ENCODE data around the gene NOX3. TPM values are rescaled to one million over a fixed set of nuclear protein-coding genes. Genes with fewer than 3 reads are reported as not detected.

The NOX3 gene
- total and polyA plus RNA-seq, 9 of the 15 experiments (the other 6 are each of a cell fraction or from before 2014, with no cell fraction given), result not detected

GRCh38 chr6:155384321-155384952, 71.2 kb downstream of the NOX3 start (continued):
- TF ChIP-seq CHD1 (IDR thresholded peaks at IDR 0.05; ENCODE audit: low read length) (no peak), KDM5B (IDR thresholded peaks at IDR 0.05; ENCODE audit: insufficient replicate concordance, low read depth, low read length) (no peak), DMBX1 (CRISPR knock-in tag; IDR thresholded peaks at IDR 0.05; ENCODE audit: borderline replicate concordance) (no peak), ZNF655 (CRISPR knock-in tag; IDR thresholded peaks at IDR 0.05) (no peak), ZNF445 (CRISPR knock-in tag; IDR thresholded peaks at IDR 0.05; ENCODE audit: low read depth) (no peak)

- ChIA-PET POLR2A (no interaction called here), CTCF (ENCODE audit: low intra/inter-chr PET ratio) (interaction anchor here (0.6 kb wide), 1 partner anchor 518 kb away, joined by 4 read pairs; no protein-coding TSS in a partner anchor)
- H3K9ac ChIP-seq (ENCODE audit: insufficient read depth in 1 of 2, low read depth in 2 of 2, low read length in 2 of 2), result no peak overlapping the region
- no peak overlapping the region for H3K4me3 ChIP-seq
- H3K27me3 ChIP-seq (ENCODE audit: control insufficient read depth in 2 of 2, insufficient read depth in 2 of 2, low read length in 2 of 2), result no peaks in the 10 kb centered on the region
- BruUV-seq (replicated peaks), result no TSS peak
- no peak overlapping the region for H2AFZ ChIP-seq (ENCODE audit: low read depth, low read length)
- FAIRE-seq (no peak), ATAC-seq (no peak), DNase-seq (ENCODE audit: extremely low read depth in 1 of 4, low spot score in 3 of 4) (no peak)
- H4K20me1 ChIP-seq (replicated peaks; ENCODE audit: control insufficient read depth, insufficient read depth, low read length), result no peaks in the 10 kb centered on the region
- no peaks in the 10 kb centered on the region for H3K9me3 ChIP-seq (replicated peaks; ENCODE audit: control insufficient read depth, insufficient read depth, low read depth, low read length)
- 0% methylated on average over 5 of the region's 5 CpGs for WGBS (ENCODE audit: insufficient coverage, low coverage, missing lambda C conversion rate)
- in situ Hi-C loops (cut with MboI) (no loop called here), intact Hi-C loops (cut with micrococcal nuclease) (no loop called here)
- H3K4me1 ChIP-seq (replicated peaks in 1 of 2; ENCODE audit: control insufficient read depth in 2 of 2, insufficient read depth in 2 of 2, low read length in 2 of 2), result no peaks in the 10 kb centered on the region
- no peaks in the 10 kb centered on the region for H3K79me2 ChIP-seq (ENCODE audit: control insufficient read depth, insufficient read depth, low read length)
- H3K27ac ChIP-seq (ENCODE audit: extremely low read depth, low read depth, low read length), result no peak overlapping the region
- no peak overlapping the region for H3K4me2 ChIP-seq (ENCODE audit: insufficient read depth, low read length)
- H3K9me1 ChIP-seq (ENCODE audit: control insufficient read depth, insufficient read depth, low read length), result no peaks in the 10 kb centered on the region
- H3K36me3 ChIP-seq (ENCODE audit: control insufficient read depth, insufficient read depth, low read length), result no peaks in the 10 kb centered on the region
- TF ChIP-seq ZC3H11A (IDR thresholded peaks at IDR 0.05; ENCODE audit: low read depth, low read length) (no peak), MBD2 (IDR thresholded peaks at IDR 0.05; ENCODE audit: borderline replicate concordance, low read depth) (no peak), ZNF212 (CRISPR knock-in tag; IDR thresholded peaks at IDR 0.05) (no peak), SRSF9 (IDR thresholded peaks at IDR 0.05; ENCODE audit: borderline replicate concordance, low read depth, low read length) (no peak), EP400 (IDR thresholded peaks at IDR 0.05) (no peak), ESRRA (IDR thresholded peaks at IDR 0.05; ENCODE audit: borderline replicate concordance, low read depth) (no peak), PTTG1 (tag; IDR thresholded peaks at IDR 0.05; ENCODE audit: low read depth) (no peak), POLR2AphosphoS2 (IDR thresholded peaks at IDR 0.05; ENCODE audit: low read length) (no peak), ATF7 (IDR thresholded peaks at IDR 0.05) (no peak), ZBTB5 (IDR thresholded peaks at IDR 0.05) (no peak), POLR2AphosphoS5 (IDR thresholded peaks at IDR 0.05; ENCODE audit: control insufficient read depth, insufficient read depth, low read depth, low read length) (no peak), THRB (CRISPR knock-in tag; conservative IDR thresholded peaks at IDR 0.05) (no peak), NELFE (IDR thresholded peaks at IDR 0.05; ENCODE audit: insufficient read depth, insufficient read length) (no peak)
Observed at GRCh38 chr6:155383913-155384312, 71.7 kb downstream of the NOX3 start.

Measured in K562 (cell line).